Ovary (tissue), 9 donors: ENCODE measurements around the gene PABPN1. TPM values are rescaled to one million over a fixed set of nuclear protein-coding genes. Genes with fewer than 3 reads are reported as not detected.
A peak's percentile ranks its signal among the peaks of the same experiment; 100 is the strongest.

Experiments
- DNase-seq, 5 donors: peaks; one replicate each; pipeline ENCODE4 v3.0.0-alpha.2; 2019 to 2020
- H3K27ac ChIP-seq, 2 donors: fragments of 200-600 bp; one replicate each; pipeline versions ENCODE4 v1.5.1 to v1.8.0; 2019 to 2022
- H3K27me3 ChIP-seq: fragments of 200-600 bp; one replicate; pipeline ENCODE4 v1.8.0; 2022
- H3K36me3 ChIP-seq: fragments of 200-600 bp; sonication (generic); one replicate; pipeline ENCODE4 v1.5.1; 2019
- H3K4me1 ChIP-seq: one replicate; pipeline ENCODE4 v1.8.1; 2013; ENCODE audit warnings: mild to moderate bottlenecking, moderate library complexity; ENCODE audit not compliant: insufficient read depth
- H3K4me3 ChIP-seq: fragments of 200-600 bp; sonication (generic); one replicate; pipeline ENCODE4 v1.5.1; 2017
- H3K9me3 ChIP-seq, 2 donors: fragments of 200-600 bp in 1 of 2; sonication (generic) in 1 of 2; one replicate each; pipeline versions ENCODE4 v1.5.1 to v1.8.1; 2013 to 2019; ENCODE audit warnings: mild to moderate bottlenecking in 1 of 2, moderate library complexity in 1 of 2
- EP300 ChIP-seq: sonication (generic); formaldehyde crosslinking; IDR thresholded peaks from one replicate; pipeline ENCODE4 v1.6.1; 2017; ENCODE audit warnings: antibody characterized with exemption
- POLR2A ChIP-seq: fragments of 450-650 bp; IDR thresholded peaks from one replicate; pipeline ENCODE4 v1.6.1; 2017; ENCODE audit warnings: antibody characterized with exemption, mild to moderate bottlenecking, moderate library complexity
- WGBS, 3 donors: extraction: QIAGEN DNeasy Blood & Tissue Kit in 1 of 3; methylation state at CpG; one replicate each; pipeline versions ENCODE4 v1.1.5 to v1.1.7; 2013 to 2017; 5-methylcytosine and 5-hydroxymethylcytosine counted together
- intact Hi-C, 4 donors: fragments of 100-400 bp; cut with DNase I; formaldehyde crosslinking; loops; one replicate each; pipeline versions ENCODE4 v1.11.0 to v1.15.1; 2022 to 2023
- polyA plus RNA-seq, 2 donors: library from polyadenylated mRNA; stranded (reverse); fragments of 200-250 nt in 1 of 2; fragments of 350-450 nt in 1 of 2; fragmentation: Illumina TruSeq in 1 of 2; extraction: RNeasy Lipid Tissue Mini Kit (QIAGEN cat#74804) in 1 of 2; gene quantifications; one replicate each; pipeline ENCODE4 v1.2.3, GENCODE V29; 2013 to 2014
- total RNA-seq, 7 donors: library from RNA; depleted of rRNA in 2 of 7; stranded (reverse); fragments of >200 nt in 2 of 7; fragmentation: NEBNext Ultra II Directional in 3 of 7; extraction: Animal tissue kit (Norgen Biotek cat#: 25700) in 3 of 7; gene quantifications; one replicate each; pipeline versions ENCODE4 v1.1.0 to v1.2.4, GENCODE V29; 2016 to 2023
- TF ChIP-seq, protein P1 (sequence below), 3 donors: fragments of 450-650 bp in 2 of 3; fragments of 200-600 bp in 1 of 3; IDR thresholded peaks; one replicate each; pipeline versions ENCODE4 v1.5.1 to v1.8.0; 2016 to 2022; ENCODE audit warnings: antibody characterized with exemption in 3 of 3, mild to moderate bottlenecking in 1 of 3
- donor health status: DM: no; HTN: no; CAD: no; lungs with moderate emphysema.
- donor health status: DM: no; HTN: no; CAD: no.
- donor health status: Bipolar disorder and iron deficiency.
- donor health status: DM: yes; HTN: yes; CAD: no.
- donor health status: DM: no; HTN: no; CAD: no.
- donor health status: DM: yes; HTN: yes; CAD: no.

The PABPN1 gene
- total and polyA plus RNA-seq, 9 donors, result 37.2 to 164 (median 136) TPM

DNA sequence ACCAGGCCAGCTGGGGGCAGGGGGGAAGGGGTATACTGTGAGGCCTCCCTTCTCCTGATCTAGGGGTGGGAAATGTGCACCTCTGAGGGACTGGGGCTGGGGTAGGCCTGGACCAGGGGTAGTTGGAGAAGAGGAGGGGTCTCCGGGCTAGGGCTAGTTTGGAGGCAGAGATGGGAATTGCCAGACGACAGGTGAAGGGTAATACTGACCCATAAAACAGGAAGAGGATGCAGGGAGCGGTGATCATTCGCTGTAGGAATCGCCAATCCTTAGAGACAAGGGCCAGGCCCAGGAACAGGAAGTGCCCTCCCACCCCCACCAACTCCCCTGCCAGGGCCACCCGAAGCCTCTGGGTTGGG is 27.0 kb downstream of the PABPN1 start:
- DNase-seq, result no peak
- H3K4me1 ChIP-seq, result peaks cover 4% of the 10 kb centered on the region
- 84 to 91% (median 88%) methylated on average over 6 of the region's 6 CpGs for WGBS, 3 donors
- no peaks in the 10 kb centered on the region for H3K36me3 ChIP-seq
- H3K27ac ChIP-seq, result no peak overlapping the region
- H3K9me3 ChIP-seq, result no peaks in the 10 kb centered on the region
- no peaks in the 10 kb centered on the region for H3K27me3 ChIP-seq
- TF ChIP-seq EP300 (no peak), POLR2A (no peak)
- TF ChIP-seq, protein P1, sequence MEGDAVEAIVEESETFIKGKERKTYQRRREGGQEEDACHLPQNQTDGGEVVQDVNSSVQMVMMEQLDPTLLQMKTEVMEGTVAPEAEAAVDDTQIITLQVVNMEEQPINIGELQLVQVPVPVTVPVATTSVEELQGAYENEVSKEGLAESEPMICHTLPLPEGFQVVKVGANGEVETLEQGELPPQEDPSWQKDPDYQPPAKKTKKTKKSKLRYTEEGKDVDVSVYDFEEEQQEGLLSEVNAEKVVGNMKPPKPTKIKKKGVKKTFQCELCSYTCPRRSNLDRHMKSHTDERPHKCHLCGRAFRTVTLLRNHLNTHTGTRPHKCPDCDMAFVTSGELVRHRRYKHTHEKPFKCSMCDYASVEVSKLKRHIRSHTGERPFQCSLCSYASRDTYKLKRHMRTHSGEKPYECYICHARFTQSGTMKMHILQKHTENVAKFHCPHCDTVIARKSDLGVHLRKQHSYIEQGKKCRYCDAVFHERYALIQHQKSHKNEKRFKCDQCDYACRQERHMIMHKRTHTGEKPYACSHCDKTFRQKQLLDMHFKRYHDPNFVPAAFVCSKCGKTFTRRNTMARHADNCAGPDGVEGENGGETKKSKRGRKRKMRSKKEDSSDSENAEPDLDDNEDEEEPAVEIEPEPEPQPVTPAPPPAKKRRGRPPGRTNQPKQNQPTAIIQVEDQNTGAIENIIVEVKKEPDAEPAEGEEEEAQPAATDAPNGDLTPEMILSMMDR (IDR thresholded peaks at IDR 0.05), result no peak
- H3K4me3 ChIP-seq, result no peak overlapping the region
- intact Hi-C loops, result no loop called here

DNA sequence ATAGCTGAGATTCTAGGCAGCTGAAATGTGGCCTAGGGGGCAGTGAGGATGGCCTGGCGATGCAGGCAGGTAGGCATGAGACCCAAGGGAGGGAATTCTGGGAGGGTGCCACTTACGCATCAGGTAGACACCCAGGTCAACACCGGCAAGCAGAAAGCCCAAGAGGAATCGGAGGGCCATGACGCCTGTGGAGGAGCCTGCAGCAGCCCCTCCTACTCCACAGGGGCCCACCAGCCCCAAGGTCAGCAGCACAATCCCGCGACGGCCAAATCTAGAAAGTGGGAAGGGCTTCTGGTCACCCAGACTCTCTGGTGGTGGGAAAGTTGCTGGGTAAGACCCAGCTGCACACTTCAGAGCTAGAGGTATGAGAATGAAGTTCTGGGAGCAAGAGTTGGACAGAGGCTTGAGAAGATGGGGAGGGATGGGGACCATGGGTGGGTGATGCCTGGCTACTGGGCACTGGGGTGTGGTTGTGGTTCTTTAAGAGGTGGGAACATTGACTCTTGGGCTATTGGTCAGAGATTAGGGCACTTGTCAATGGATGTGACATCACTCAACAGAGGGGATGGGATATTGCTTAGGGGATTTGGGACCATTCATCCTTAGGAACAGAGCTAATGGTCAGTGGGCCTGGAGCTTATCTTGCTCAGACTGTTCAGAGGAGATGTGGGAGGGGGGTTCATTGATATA is 28.0 kb downstream of the PABPN1 start:
- TF ChIP-seq EP300, result no peak
- TF ChIP-seq POLR2A, result no peak
- TF ChIP-seq, protein P1 (IDR thresholded peaks at IDR 0.05), result no peak
- no peaks in the 10 kb centered on the region for H3K9me3 ChIP-seq
- no peak overlapping the region for H3K4me3 ChIP-seq
- intact Hi-C loops, result no loop called here
- H3K27me3 ChIP-seq, result no peaks in the 10 kb centered on the region
- peaks cover 4% of the 10 kb centered on the region for H3K4me1 ChIP-seq
- H3K36me3 ChIP-seq, result no peaks in the 10 kb centered on the region
- WGBS, 3 donors, result 78 to 82% (median 80%) methylated on average over 8 of the region's 8 CpGs
- DNase-seq, result no peak
- H3K27ac ChIP-seq, result no peak overlapping the region

DNA sequence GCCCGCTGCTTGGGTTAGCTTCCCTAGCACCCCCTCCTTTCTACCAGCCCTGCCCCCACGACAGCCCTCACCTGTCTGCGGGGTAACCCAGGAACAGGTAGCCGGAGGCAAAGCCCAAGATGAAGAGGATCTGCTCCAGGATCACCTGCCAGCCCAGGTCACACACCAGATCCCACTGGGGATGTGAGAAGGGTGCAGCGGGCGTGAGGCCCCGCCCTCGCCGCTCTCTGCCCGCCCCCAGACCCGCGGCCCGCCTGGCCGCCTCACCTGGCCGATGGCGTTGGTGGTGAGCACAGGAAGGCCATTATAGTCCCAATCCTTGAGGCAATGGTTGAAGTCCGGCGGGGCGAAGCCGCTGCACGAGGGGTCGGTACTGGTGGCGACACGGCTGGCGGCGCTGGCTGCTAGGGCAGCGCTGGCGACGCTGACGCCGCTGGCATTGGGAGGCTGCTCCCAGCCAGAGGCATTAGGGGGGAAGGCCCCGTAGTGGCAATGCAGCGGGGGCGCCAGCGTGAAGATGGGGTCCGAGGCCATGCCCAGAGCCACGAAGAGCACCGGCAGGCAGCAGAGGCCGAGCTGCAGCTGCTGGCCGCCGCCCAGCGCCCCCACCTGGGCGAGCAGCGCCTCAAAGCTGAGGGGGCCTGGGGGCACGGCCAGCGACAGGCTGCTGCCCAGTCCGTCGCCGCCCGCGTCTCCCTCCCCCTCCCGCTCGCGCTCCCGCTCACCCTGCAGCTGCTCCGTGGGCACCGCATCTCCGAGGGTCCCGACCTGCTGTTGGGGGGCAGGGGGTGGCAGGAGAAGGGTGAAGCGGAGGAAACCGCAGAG is 30.6 kb downstream of the PABPN1 start:
- no peaks in the 10 kb centered on the region for H3K27me3 ChIP-seq
- 10 to 14% (median 11%) methylated on average over 39 to 61 of the region's 61 CpGs for WGBS, 3 donors
- H3K27ac ChIP-seq, result no peak overlapping the region
- intact Hi-C loops, result no loop called here
- peak overlapping the region; percentile 69 for H3K4me3 ChIP-seq
- DNase-seq, result peak in 3 of 5 donors; percentile 44 to 51 (median 47)
- H3K36me3 ChIP-seq, result no peaks in the 10 kb centered on the region
- peaks cover 4% of the 10 kb centered on the region for H3K4me1 ChIP-seq
- no peaks in the 10 kb centered on the region for H3K9me3 ChIP-seq
- TF ChIP-seq POLR2A (no peak), EP300 (no peak)
- TF ChIP-seq, protein P1 (IDR thresholded peaks at IDR 0.05), result no peak

DNA sequence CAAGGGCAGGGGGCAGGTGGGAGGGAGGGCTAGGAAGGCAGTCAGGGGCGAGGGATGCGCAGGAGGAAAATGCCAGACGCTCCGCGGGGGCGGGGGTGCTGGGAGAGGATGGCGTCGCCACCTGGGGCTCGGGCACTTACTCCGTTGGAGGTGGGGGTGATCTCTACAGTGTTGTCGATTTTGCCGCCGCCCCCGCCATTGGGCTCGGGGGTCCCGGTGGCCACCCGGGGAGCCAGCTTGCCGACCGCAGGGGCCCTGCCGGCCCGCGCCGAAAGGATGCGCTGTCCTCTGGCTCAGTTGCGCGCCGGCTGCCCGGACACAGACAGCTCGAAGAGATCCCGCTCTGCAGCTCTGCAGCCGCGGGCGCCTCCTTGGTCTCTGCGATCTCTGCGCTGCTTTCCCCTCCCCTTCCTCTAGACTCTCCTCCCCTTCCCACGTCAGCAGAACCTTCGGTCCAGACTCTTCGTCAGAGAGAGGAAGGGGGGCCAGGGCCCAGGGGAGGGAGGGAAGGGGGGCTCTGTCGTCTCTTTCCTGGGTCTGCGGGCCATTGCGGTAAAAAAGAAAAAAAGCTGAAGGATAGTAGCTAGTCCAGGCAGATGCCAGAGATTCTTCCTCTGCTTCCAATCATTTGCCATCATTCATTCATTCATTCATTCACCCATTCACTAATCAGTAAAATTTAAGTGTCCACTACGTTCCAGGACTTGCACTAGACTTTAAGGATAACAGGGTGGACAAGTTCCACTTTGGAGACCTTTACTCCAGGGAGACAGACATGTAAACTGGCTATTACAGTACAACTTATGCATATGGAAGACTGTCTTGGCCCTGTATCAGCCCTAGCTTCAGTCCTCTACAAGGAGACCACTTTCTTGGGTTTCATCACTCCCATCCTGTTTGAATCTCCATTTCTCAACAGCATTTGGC is 31.5 kb downstream of the PABPN1 start, which contains the start of gene SLC22A17:
Gene SLC22A17, minus strand, starts transcription at position 382 of the 927 bp plus-strand sequence.
- 0 to 1% (median 1%) methylated on average over 38 to 42 of the region's 42 CpGs for WGBS, 3 donors
- peak; percentile 75 for TF ChIP-seq POLR2A
- TF ChIP-seq, protein P1 (IDR thresholded peaks at IDR 0.05), result no peak
- peak; percentile 84 to 90 (median 89) for DNase-seq
- peak within 1 kb of the TSS; percentile 69 for H3K4me3 ChIP-seq
- intact Hi-C loops, result no loop called here
- peaks cover 4% of the 10 kb centered on the region for H3K4me1 ChIP-seq
- no peaks in the 10 kb centered on the region for H3K36me3 ChIP-seq
- peak within 1 kb of the TSS in 1 of 2 donors; percentile 58 for H3K27ac ChIP-seq
- no peaks in the 10 kb centered on the region for H3K27me3 ChIP-seq
- no peaks in the 10 kb centered on the region for H3K9me3 ChIP-seq
